Osteocyte (in vitro differentiated cells): ENCODE results near the gene EPHA5. TPM values are rescaled to one million over a fixed set of nuclear protein-coding genes. Genes with fewer than 3 reads are reported as not detected.
A peak's percentile ranks its signal among the peaks of the same experiment; 100 is the strongest.

ENCODE experiments used
- DNase-seq: peaks from one replicate; pipeline ENCODE4 v3.0.0; 2021; ENCODE audit warnings: mixed read lengths; ENCODE audit not compliant: unreplicated experiment; ENCODE audit errors: extremely low spot score
- H3K27ac Mint-ChIP-seq: one replicate; pipeline ENCODE4 v1.8.0; 2021; ENCODE audit warnings: mild to moderate bottlenecking, mixed read lengths; ENCODE audit not compliant: unreplicated experiment
- H3K27me3 Mint-ChIP-seq: one replicate; pipeline ENCODE4 v1.8.0; 2021; ENCODE audit warnings: mixed read lengths; ENCODE audit not compliant: unreplicated experiment
- H3K36me3 Mint-ChIP-seq: one replicate; pipeline ENCODE4 v1.8.0; 2021; ENCODE audit warnings: mixed read lengths; ENCODE audit not compliant: unreplicated experiment
- H3K4me1 Mint-ChIP-seq: one replicate; pipeline ENCODE4 v1.8.0; 2021; ENCODE audit warnings: mixed read lengths; ENCODE audit not compliant: unreplicated experiment
- H3K4me3 Mint-ChIP-seq: one replicate; pipeline ENCODE4 v1.8.0; 2021; ENCODE audit warnings: mild to moderate bottlenecking, moderate library complexity, mixed read lengths; ENCODE audit not compliant: unreplicated experiment
- H3K9me3 Mint-ChIP-seq: one replicate; pipeline ENCODE4 v1.8.0; 2021; ENCODE audit warnings: mixed read lengths; ENCODE audit not compliant: unreplicated experiment
- total RNA-seq: library from RNA; stranded (reverse); gene quantifications from 2 replicates; pipeline ENCODE4 v1.2.1, GENCODE V29; 2021
- TF ChIP-seq, protein P1 (sequence below): fragments of 200-600 bp; sonication (generic); IDR thresholded peaks from 2 replicates; pipeline ENCODE4 v1.5.0; 2021; ENCODE audit warnings: antibody characterized with exemption, mild to moderate bottlenecking, moderate library complexity

The EPHA5 gene
- total RNA-seq, 1 donor from 2014 or later, result 137 TPM

DNA sequence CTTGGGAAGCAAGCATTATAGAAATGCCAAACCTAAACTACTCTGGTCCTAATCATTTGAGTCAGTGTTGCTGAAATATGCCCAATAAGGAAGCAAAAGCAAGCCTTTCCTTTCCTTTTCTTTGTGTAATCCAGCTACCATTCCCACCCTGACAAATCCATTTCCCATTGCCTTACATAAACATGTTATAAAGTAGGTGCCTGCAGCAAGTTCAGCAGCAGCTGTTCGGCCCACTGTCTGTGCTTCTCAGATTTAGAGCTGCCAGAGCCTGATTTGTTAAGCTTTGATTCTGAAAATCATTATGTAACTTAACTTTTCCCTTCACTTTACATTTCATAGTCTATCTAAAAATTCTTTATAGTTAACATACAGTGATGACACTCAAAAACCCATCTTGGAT lies 148.6 kb downstream of the EPHA5 start:
- no peak for DNase-seq
- H3K36me3 Mint-ChIP-seq, result peaks cover 16% of the 10 kb centered on the region
- peaks cover 1% of the 10 kb centered on the region for H3K9me3 Mint-ChIP-seq

DNA sequence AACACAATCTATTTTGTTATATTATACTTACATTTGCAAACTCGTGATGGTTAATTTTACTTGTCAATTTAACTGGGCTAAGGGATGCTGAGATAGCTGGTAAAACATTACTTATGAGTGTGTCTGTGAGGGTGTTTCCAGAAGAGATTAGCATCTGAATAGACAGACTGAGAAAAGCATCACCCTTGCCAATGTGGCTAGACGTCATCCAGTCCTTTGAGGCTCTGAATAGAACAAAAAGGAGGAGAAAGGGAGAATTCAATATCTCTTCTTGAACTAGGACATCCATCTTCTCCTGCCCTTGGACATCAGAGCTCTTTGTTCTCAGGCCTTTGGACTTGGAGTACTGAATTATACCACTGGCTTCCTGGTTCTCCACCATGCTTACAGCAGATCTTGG lies 154.6 kb downstream of the EPHA5 start:
- Mint-ChIP-seq H3K27ac (no peak overlapping the region), H3K36me3 (peaks cover 49% of the 10 kb centered on the region), H3K9me3 (peaks cover 26% of the 10 kb centered on the region), H3K4me1 (peaks cover 41% of the 10 kb centered on the region), H3K27me3 (no peaks in the 10 kb centered on the region), H3K4me3 (no peak overlapping the region)
- no peak for DNase-seq
- TF ChIP-seq, protein P1, sequence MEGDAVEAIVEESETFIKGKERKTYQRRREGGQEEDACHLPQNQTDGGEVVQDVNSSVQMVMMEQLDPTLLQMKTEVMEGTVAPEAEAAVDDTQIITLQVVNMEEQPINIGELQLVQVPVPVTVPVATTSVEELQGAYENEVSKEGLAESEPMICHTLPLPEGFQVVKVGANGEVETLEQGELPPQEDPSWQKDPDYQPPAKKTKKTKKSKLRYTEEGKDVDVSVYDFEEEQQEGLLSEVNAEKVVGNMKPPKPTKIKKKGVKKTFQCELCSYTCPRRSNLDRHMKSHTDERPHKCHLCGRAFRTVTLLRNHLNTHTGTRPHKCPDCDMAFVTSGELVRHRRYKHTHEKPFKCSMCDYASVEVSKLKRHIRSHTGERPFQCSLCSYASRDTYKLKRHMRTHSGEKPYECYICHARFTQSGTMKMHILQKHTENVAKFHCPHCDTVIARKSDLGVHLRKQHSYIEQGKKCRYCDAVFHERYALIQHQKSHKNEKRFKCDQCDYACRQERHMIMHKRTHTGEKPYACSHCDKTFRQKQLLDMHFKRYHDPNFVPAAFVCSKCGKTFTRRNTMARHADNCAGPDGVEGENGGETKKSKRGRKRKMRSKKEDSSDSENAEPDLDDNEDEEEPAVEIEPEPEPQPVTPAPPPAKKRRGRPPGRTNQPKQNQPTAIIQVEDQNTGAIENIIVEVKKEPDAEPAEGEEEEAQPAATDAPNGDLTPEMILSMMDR, result no peak

More for the DNA sequence above, 148.6 kb downstream of the EPHA5 start:
- H3K27me3 Mint-ChIP-seq, result no peaks in the 10 kb centered on the region
- peak overlapping the region; percentile 85 for H3K27ac Mint-ChIP-seq
- TF ChIP-seq, protein P1, result no peak
- H3K4me1 Mint-ChIP-seq, result peaks cover 52% of the 10 kb centered on the region
- H3K4me3 Mint-ChIP-seq, result no peak overlapping the region

DNA sequence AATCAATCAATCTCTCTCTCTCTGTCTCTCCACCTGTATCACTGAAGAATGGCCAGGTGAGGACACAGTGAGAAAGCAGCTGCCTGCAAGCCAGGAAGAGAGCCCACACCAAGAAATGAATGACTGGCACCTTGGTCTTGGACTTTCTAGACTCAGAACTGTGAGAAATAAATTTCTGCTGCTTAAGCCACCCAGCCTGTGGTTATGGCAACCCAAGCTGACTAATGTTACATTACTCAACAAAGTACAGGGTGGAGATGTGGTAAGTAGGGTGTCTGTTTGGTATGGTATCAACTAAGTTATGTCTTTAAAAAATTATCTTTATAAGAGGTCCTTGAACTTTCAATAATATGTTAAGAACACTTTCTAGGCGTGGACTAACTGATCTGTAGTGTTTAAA lies 159.3 kb downstream of the EPHA5 start:
- no peak for DNase-seq
- Mint-ChIP-seq H3K4me3 (no peak overlapping the region), H3K36me3 (peaks cover 40% of the 10 kb centered on the region), H3K27ac (peak overlapping the region; percentile 42), H3K27me3 (no peaks in the 10 kb centered on the region), H3K9me3 (peaks cover 19% of the 10 kb centered on the region), H3K4me1 (peaks cover 60% of the 10 kb centered on the region)
- TF ChIP-seq, protein P1, result no peak

DNA sequence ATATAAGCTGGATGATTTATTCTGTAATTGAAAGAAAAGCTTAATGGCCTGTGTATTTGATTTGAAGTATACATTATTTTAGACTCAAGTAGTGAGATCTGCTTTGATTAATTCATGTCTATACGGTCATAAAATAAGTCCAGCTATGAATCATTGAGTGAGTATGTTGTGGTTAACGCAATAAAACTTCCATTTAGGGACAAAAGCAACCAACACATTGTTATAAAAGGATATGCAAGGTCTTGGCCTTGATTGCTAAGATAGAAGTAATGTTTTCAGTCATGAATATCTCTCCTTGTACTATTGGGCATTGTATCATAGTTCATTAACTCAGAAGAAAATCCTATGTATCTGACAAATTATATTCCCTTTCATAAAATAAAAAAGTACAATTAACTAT lies 162.1 kb downstream of the EPHA5 start:
- TF ChIP-seq, protein P1, result no peak
- Mint-ChIP-seq H3K27me3 (no peaks in the 10 kb centered on the region), H3K9me3 (peaks cover 3% of the 10 kb centered on the region), H3K4me1 (peaks cover 45% of the 10 kb centered on the region), H3K36me3 (peaks cover 26% of the 10 kb centered on the region), H3K27ac (peak overlapping the region; percentile 78), H3K4me3 (no peak overlapping the region)
- no peak for DNase-seq

DNA sequence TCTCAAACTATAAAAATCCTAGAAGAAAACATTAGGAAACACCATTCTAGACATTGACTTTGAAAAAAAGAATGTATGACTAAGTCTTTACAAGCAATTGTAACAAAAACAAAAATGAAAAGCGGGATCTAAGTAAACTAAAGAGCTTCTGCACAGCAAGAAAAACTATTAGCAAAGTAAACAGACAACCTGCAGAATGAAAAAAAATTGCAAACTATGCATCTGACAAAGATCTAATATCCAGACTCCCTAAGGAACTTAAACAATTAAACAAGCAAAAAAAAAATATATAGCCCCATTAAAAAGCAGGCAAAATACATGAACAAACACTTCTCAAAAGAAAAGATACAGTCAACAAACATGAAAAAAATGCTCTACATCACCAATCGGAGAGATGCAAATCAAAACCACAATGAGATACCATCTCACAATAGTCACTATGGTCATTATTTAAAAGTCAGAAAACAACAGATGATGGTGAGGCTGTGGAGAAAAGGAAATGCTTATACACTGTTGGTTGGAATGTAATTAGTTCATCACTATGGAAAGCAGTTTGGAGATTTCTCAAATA lies 168.1 kb downstream of the EPHA5 start:
- H3K27ac Mint-ChIP-seq, result peak overlapping the region; percentile 82
- peaks cover 16% of the 10 kb centered on the region for H3K36me3 Mint-ChIP-seq
- H3K27me3 Mint-ChIP-seq, result no peaks in the 10 kb centered on the region
- H3K9me3 Mint-ChIP-seq, result peaks cover 4% of the 10 kb centered on the region
- peaks cover 42% of the 10 kb centered on the region for H3K4me1 Mint-ChIP-seq
- peak overlapping the region; percentile 52 for H3K4me3 Mint-ChIP-seq
- DNase-seq, result no peak
- TF ChIP-seq, protein P1, result no peak
